ENCODE data around the gene TTLL5.

DNA sequence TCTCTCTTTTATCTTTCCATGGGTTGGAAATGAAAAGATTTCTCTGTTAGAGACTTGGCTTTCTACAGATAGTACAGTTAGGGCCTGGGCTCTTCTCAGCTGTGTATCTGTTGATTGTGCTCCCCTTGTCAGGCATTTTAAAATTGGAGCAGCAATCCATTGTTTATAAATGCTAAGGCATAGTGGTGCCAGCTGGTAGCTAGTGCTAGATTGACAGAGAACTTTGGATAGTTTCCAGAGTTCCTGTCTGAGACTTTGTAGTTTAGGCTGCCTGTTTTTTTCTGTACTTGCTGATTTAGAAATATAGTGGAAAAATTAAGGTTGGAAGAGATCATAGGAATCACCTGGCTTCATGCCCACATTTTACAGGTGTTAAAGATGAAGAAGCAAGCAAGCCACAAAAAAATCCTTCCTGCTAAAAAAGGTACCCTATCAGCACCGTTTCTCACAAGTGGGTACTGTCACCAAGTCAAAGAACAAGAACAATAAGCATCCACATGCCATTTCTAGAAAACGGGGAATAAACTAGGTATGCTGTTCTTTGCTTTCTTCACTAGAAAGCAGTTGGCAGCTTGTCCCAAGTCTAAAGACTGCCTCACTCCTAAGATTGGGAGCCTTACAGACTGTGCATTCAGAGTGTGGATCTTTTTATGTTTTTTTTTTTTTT lies 6.2 kb downstream of the TTLL5 start:
- TF ChIP-seq NR2C2 (CRISPR knock-in tag; IDR thresholded peaks at IDR 0.05) (no peak), NR2C2 (tag; IDR thresholded peaks at IDR 0.05) (no peak), MEF2A (IDR thresholded peaks at IDR 0.05; ENCODE audit: control insufficient read depth, low read depth, low read length) (no peak), SP1 (CRISPR knock-in tag; IDR thresholded peaks at IDR 0.05) (no peak), CHD4 (IDR thresholded peaks at IDR 0.05; ENCODE audit: insufficient read depth, insufficient replicate concordance, low read depth, low read length, poor library complexity, severe bottlenecking) (no peak), CREB1 (IDR thresholded peaks at IDR 0.05) (no peak), CREB1 (CRISPR knock-in tag; IDR thresholded peaks at IDR 0.05) (no peak), PHF8 (IDR thresholded peaks at IDR 0.05; ENCODE audit: borderline replicate concordance, low read length) (no peak)
- TF ChIP-seq, protein P1, sequence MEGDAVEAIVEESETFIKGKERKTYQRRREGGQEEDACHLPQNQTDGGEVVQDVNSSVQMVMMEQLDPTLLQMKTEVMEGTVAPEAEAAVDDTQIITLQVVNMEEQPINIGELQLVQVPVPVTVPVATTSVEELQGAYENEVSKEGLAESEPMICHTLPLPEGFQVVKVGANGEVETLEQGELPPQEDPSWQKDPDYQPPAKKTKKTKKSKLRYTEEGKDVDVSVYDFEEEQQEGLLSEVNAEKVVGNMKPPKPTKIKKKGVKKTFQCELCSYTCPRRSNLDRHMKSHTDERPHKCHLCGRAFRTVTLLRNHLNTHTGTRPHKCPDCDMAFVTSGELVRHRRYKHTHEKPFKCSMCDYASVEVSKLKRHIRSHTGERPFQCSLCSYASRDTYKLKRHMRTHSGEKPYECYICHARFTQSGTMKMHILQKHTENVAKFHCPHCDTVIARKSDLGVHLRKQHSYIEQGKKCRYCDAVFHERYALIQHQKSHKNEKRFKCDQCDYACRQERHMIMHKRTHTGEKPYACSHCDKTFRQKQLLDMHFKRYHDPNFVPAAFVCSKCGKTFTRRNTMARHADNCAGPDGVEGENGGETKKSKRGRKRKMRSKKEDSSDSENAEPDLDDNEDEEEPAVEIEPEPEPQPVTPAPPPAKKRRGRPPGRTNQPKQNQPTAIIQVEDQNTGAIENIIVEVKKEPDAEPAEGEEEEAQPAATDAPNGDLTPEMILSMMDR (IDR thresholded peaks at IDR 0.05 in 2 of 3, conservative IDR thresholded peaks at IDR 0.05 in 1 of 3; ENCODE audit: insufficient read depth in 2 of 3, low read depth in 1 of 3, low read length in 3 of 3) = no peak
- TF ChIP-seq, protein P2, sequence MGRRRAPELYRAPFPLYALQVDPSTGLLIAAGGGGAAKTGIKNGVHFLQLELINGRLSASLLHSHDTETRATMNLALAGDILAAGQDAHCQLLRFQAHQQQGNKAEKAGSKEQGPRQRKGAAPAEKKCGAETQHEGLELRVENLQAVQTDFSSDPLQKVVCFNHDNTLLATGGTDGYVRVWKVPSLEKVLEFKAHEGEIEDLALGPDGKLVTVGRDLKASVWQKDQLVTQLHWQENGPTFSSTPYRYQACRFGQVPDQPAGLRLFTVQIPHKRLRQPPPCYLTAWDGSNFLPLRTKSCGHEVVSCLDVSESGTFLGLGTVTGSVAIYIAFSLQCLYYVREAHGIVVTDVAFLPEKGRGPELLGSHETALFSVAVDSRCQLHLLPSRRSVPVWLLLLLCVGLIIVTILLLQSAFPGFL (CRISPR knock-in tag; IDR thresholded peaks at IDR 0.05) = no peak
